Astrocyte of the spinal cord (primary cell): Measurements from ENCODE around the gene MYBPHL.

Experiments used
- DNase-seq: peaks from one replicate; pipeline ENCODE4 v3.0.0; 2011; ENCODE audit warnings: low read depth, low spot score
- H3K4me3 ChIP-seq: 2 replicates; pipeline ENCODE4 v1.5.1; 2011; ENCODE audit warnings: low read depth, mild to moderate bottlenecking, low read length, moderate library complexity
- CTCF ChIP-seq: IDR thresholded peaks from 2 replicates; pipeline ENCODE4 v1.5.1; 2012; ENCODE audit warnings: low read depth, mild to moderate bottlenecking, low read length, inconsistent platforms
- in situ Hi-C: cut with HindIII; loops from 2 replicates; pipeline ENCODE4 v1.10.0; 2017; ENCODE audit warnings: low sequenced_read_pairs

The MYBPHL gene

GRCh38 chr1:109261578-109261977, 45.2 kb downstream of the MYBPHL start:
- TF ChIP-seq CTCF: no peak
- no peak for DNase-seq
- H3K4me3 ChIP-seq: no peak overlapping the region
- in situ Hi-C loops: no loop called here

DNA sequence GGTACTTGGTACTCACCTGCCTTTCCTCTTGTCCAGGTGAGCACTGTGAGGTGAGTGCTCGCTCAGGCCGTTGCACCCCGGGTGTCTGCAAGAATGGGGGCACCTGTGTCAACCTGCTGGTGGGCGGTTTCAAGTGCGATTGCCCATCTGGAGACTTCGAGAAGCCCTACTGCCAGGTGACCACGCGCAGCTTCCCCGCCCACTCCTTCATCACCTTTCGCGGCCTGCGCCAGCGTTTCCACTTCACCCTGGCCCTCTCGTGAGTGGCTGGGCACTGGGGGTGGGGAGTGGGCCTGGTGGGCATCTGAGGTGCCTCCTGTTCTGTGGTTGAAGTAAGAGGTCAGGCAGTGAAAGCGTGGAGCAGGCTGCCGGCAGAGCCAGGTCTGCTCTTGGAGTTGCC, 45.8 kb downstream of the MYBPHL start:
- in situ Hi-C loops: no loop called here
- no peak overlapping the region for H3K4me3 ChIP-seq
- no peak for TF ChIP-seq CTCF
- no peak for DNase-seq

GRCh38 chr1:109259674-109260557, 46.9 kb downstream of the MYBPHL start:
- no peak for TF ChIP-seq CTCF
- in situ Hi-C loops: no loop called here
- no peak for DNase-seq
- H3K4me3 ChIP-seq: no peak overlapping the region

GRCh38 chr1:109258481-109259466, 48.0 kb downstream of the MYBPHL start:
- no peak for DNase-seq
- H3K4me3 ChIP-seq: no peak overlapping the region
- no peak for TF ChIP-seq CTCF
- in situ Hi-C loops: no loop called here

GRCh38 chr1:109257682-109258421, 49.0 kb downstream of the MYBPHL start:
- no peak overlapping the region for H3K4me3 ChIP-seq
- in situ Hi-C loops: no loop called here
- no peak for DNase-seq
- TF ChIP-seq CTCF: no peak
